Activated T-helper 17 cell treated with anti-CD3 and anti-CD28 coated beads, Interleukin-2, amount 50 U/mL, for 72 hours (primary cell): ENCODE results near the gene APOOL. TPM values are rescaled to one million over a fixed set of nuclear protein-coding genes. Genes with fewer than 3 reads are reported as not detected.
"Not testable (repeated sequence)": the region's sequence is repeated elsewhere in the genome, so short reads cannot be mapped to it uniquely, and the experiment has no call there.

Experiments used
- ATAC-seq: fragments of 150-1000 bp; cut with Tn5 transposase; replicated peaks from 2 replicates; pipeline ENCODE4 v1.10.0; 2021; ENCODE audit warnings: mild to moderate bottlenecking, moderate library complexity
- H3K27ac Mint-ChIP-seq: one replicate; pipeline ENCODE4 v1.8.0; 2022; ENCODE audit warnings: mixed read lengths
- H3K27me3 Mint-ChIP-seq: one replicate; pipeline ENCODE4 v1.8.0; 2022; ENCODE audit warnings: mixed read lengths
- H3K36me3 Mint-ChIP-seq: one replicate; pipeline ENCODE4 v1.8.0; 2022; ENCODE audit warnings: low read depth, mild to moderate bottlenecking, mixed read lengths
- H3K4me1 Mint-ChIP-seq: one replicate; pipeline ENCODE4 v1.8.0; 2022; ENCODE audit warnings: mixed read lengths
- H3K4me3 Mint-ChIP-seq: one replicate; pipeline ENCODE4 v1.8.0; 2022; ENCODE audit warnings: mild to moderate bottlenecking, mixed read lengths
- H3K9me3 Mint-ChIP-seq: one replicate; pipeline ENCODE4 v1.8.0; 2022; ENCODE audit warnings: mixed read lengths
- total RNA-seq, 2 donors: library from RNA; stranded (reverse); gene quantifications; one replicate each; pipeline ENCODE4 v1.2.3, GENCODE V29; 2022

Gene APOOL
- total RNA-seq, 2 donors from 2014 or later, result 14.8 to 18.2 TPM

DNA sequence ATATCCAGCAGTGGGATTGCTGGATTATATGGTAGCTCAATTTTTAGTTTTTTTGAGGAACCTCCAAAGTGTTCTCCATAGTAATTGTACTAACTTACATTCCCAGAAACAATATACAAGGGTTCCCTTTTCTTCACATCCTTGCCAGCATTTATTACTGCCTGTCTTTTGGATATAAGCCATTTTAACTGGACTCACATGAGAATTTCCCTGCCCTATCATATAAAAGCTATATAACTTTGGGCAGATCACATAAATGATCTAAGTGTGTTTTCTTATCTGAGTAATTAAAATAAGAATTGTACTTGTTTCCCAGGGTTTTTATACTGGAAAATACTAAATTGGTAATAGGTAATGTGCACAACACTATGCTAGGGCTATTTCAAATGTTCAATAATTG is 25.4 kb downstream of the APOOL start:
- H3K9me3 Mint-ChIP-seq, result peaks cover 4% of the 10 kb centered on the region
- no peaks in the 10 kb centered on the region for H3K4me1 Mint-ChIP-seq
- no peaks in the 10 kb centered on the region for H3K27me3 Mint-ChIP-seq
- no peak overlapping the region for H3K4me3 Mint-ChIP-seq
- no peak for ATAC-seq
- no peak overlapping the region for H3K27ac Mint-ChIP-seq
- no peaks in the 10 kb centered on the region for H3K36me3 Mint-ChIP-seq

- H3K4me3 Mint-ChIP-seq, result no peak overlapping the region
- no peak overlapping the region for H3K27ac Mint-ChIP-seq
- no peaks in the 10 kb centered on the region for H3K4me1 Mint-ChIP-seq
- no peak for ATAC-seq
- peaks cover 4% of the 10 kb centered on the region for H3K9me3 Mint-ChIP-seq
- H3K36me3 Mint-ChIP-seq, result no peaks in the 10 kb centered on the region
- no peaks in the 10 kb centered on the region for H3K27me3 Mint-ChIP-seq
These were observed 27.8 kb downstream of the APOOL start for GRCh38 chrX:85031505-85031904.

DNA sequence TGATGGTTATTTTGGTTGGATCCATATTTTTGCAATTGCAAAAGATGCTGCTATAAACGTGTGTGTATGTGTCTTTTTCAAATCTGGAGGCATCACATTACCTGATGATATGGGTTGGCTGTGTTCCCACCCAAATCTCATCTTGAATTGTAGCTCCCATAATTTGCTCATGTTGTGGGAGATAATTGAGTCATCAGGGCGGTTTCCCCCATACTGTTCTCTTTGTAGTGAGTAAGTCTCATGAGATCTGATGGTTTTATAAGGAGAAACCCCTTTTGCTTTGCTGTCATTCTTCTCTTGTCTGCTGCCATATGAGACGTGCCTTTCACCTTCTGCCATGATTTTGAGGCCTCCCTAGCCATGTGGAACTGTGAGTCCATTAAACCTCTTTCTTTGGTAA is 33.4 kb downstream of the APOOL start:
- Mint-ChIP-seq H3K36me3 (peaks cover 7% of the 10 kb centered on the region), H3K4me3 (peak overlapping the region; percentile 27)

GRCh38 chrX:85051627-85052026 is 48.0 kb downstream of the APOOL start:
- Mint-ChIP-seq H3K4me1 (no peaks in the 10 kb centered on the region), H3K36me3 (peaks cover 1% of the 10 kb centered on the region), H3K27ac (no peak overlapping the region), H3K9me3 (no peaks in the 10 kb centered on the region), H3K27me3 (no peaks in the 10 kb centered on the region), H3K4me3 (no peak overlapping the region)
- ATAC-seq, result no peak

More for the DNA sequence above, 33.4 kb downstream of the APOOL start:
- Mint-ChIP-seq H3K9me3 (peaks cover 7% of the 10 kb centered on the region), H3K27ac (no peak overlapping the region), H3K4me1 (no peaks in the 10 kb centered on the region), H3K27me3 (no peaks in the 10 kb centered on the region)
- ATAC-seq, result peak; percentile 60

GRCh38 chrX:85052205-85052604 is 48.5 kb downstream of the APOOL start:
- Mint-ChIP-seq H3K9me3 (no peaks in the 10 kb centered on the region), H3K4me1 (no peaks in the 10 kb centered on the region), H3K27ac (no peak overlapping the region), H3K4me3 (no peak overlapping the region), H3K36me3 (peaks cover 6% of the 10 kb centered on the region), H3K27me3 (no peaks in the 10 kb centered on the region)
- peak; percentile 56 for ATAC-seq

GRCh38 chrX:85052636-85053343 is 49.1 kb downstream of the APOOL start:
- Mint-ChIP-seq H3K27ac (peak overlapping the region; percentile 19), H3K4me3 (no peak overlapping the region), H3K4me1 (no peaks in the 10 kb centered on the region), H3K9me3 (no peaks in the 10 kb centered on the region), H3K36me3 (peaks cover 6% of the 10 kb centered on the region), H3K27me3 (no peaks in the 10 kb centered on the region)
- ATAC-seq, result peak; percentile 78

- H3K27me3 Mint-ChIP-seq, result no peaks in the 10 kb centered on the region
- ATAC-seq, result no peak
- H3K4me1 Mint-ChIP-seq, result no peaks in the 10 kb centered on the region
- no peak overlapping the region for H3K4me3 Mint-ChIP-seq
- no peaks in the 10 kb centered on the region for H3K9me3 Mint-ChIP-seq
- H3K27ac Mint-ChIP-seq, result no peak overlapping the region
- peaks cover 38% of the 10 kb centered on the region for H3K36me3 Mint-ChIP-seq
These were observed 62.0 kb downstream of the APOOL start for GRCh38 chrX:85065512-85066198.

- not testable (repeated sequence) for H3K27ac Mint-ChIP-seq, H3K27me3 Mint-ChIP-seq, H3K9me3 Mint-ChIP-seq, H3K4me3 Mint-ChIP-seq, H3K4me1 Mint-ChIP-seq, ATAC-seq
- peaks cover 47% of the 10 kb centered on the region for H3K36me3 Mint-ChIP-seq
These were observed 73.6 kb downstream of the APOOL start for GRCh38 chrX:85077247-85077646.

- no peak overlapping the region for H3K4me3 Mint-ChIP-seq
- no peak for ATAC-seq
- no peaks in the 10 kb centered on the region for H3K4me1 Mint-ChIP-seq
- H3K27ac Mint-ChIP-seq, result no peak overlapping the region
- H3K9me3 Mint-ChIP-seq, result no peaks in the 10 kb centered on the region
- peaks cover 64% of the 10 kb centered on the region for H3K36me3 Mint-ChIP-seq
- H3K27me3 Mint-ChIP-seq, result no peaks in the 10 kb centered on the region
These were observed 81.2 kb downstream of the APOOL start for GRCh38 chrX:85084770-85085393.

- no peaks in the 10 kb centered on the region for H3K9me3 Mint-ChIP-seq
- H3K4me3 Mint-ChIP-seq, result no peak overlapping the region
- H3K36me3 Mint-ChIP-seq, result peaks cover 68% of the 10 kb centered on the region
- H3K4me1 Mint-ChIP-seq, result no peaks in the 10 kb centered on the region
- no peak overlapping the region for H3K27ac Mint-ChIP-seq
- no peak for ATAC-seq
- H3K27me3 Mint-ChIP-seq, result no peaks in the 10 kb centered on the region
These were observed 85.7 kb downstream of the APOOL start for GRCh38 chrX:85089321-85089840.

GRCh38 chrX:85107407-85107806 is 103.7 kb downstream of the APOOL start:
- Mint-ChIP-seq H3K4me3 (no peak overlapping the region), H3K4me1 (no peaks in the 10 kb centered on the region), H3K9me3 (no peaks in the 10 kb centered on the region), H3K27ac (no peak overlapping the region), H3K27me3 (no peaks in the 10 kb centered on the region), H3K36me3 (no peaks in the 10 kb centered on the region)
- ATAC-seq, result no peak

GRCh38 chrX:85108165-85108564 is 104.5 kb downstream of the APOOL start:
- no peak for ATAC-seq
- H3K36me3 Mint-ChIP-seq, result no peaks in the 10 kb centered on the region
- H3K4me3 Mint-ChIP-seq, result no peak overlapping the region
- H3K4me1 Mint-ChIP-seq, result no peaks in the 10 kb centered on the region
- no peaks in the 10 kb centered on the region for H3K9me3 Mint-ChIP-seq
- H3K27ac Mint-ChIP-seq, result no peak overlapping the region
- H3K27me3 Mint-ChIP-seq, result no peaks in the 10 kb centered on the region

DNA sequence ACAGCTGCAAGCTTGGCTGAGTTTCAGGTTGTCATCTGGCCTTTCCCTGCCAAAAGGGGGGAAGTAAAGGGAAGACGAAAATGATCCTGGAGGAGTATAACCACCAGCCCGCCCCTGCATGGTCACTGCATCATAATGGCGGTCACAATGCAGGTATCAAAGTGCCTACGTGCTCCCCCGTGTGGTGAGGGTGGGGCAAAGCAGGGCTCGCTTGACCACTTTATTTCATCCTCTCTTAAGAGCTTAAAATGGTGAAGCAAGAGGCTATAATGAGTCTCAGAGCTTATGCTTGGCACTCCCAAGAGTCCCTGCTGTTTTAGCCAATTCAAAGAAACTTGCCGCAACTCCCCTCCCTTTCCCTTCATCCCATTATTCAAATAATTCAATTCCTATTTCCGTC is 105.6 kb downstream of the APOOL start:
- no peak overlapping the region for H3K4me3 Mint-ChIP-seq
- H3K27ac Mint-ChIP-seq, result no peak overlapping the region
- H3K27me3 Mint-ChIP-seq, result no peaks in the 10 kb centered on the region
- no peaks in the 10 kb centered on the region for H3K36me3 Mint-ChIP-seq
- H3K4me1 Mint-ChIP-seq, result no peaks in the 10 kb centered on the region
- no peaks in the 10 kb centered on the region for H3K9me3 Mint-ChIP-seq
- ATAC-seq, result no peak

- Mint-ChIP-seq H3K27me3 (no peaks in the 10 kb centered on the region), H3K9me3 (no peaks in the 10 kb centered on the region), H3K36me3 (no peaks in the 10 kb centered on the region), H3K27ac (no peak overlapping the region), H3K4me3 (no peak overlapping the region), H3K4me1 (no peaks in the 10 kb centered on the region)
- no peak for ATAC-seq
These were observed 107.7 kb downstream of the APOOL start for GRCh38 chrX:85111347-85111746.

GRCh38 chrX:85112293-85112692 is 108.6 kb downstream of the APOOL start:
- no peak overlapping the region for H3K27ac Mint-ChIP-seq
- no peaks in the 10 kb centered on the region for H3K4me1 Mint-ChIP-seq
- no peaks in the 10 kb centered on the region for H3K9me3 Mint-ChIP-seq
- H3K4me3 Mint-ChIP-seq, result no peak overlapping the region
- no peak for ATAC-seq
- H3K27me3 Mint-ChIP-seq, result no peaks in the 10 kb centered on the region
- H3K36me3 Mint-ChIP-seq, result no peaks in the 10 kb centered on the region
